HG03108 (cell line): ENCODE measurements around the gene UCP2.
A peak's percentile ranks its signal among the peaks of the same experiment; 100 is the strongest.

Experiments used
- ATAC-seq: cut with Tn5 transposase; IDR thresholded peaks from one replicate; pipeline ENCODE4 v1.9.1; 2021; ENCODE audit warnings: moderate library complexity; ENCODE audit not compliant: unreplicated experiment

UCP2 gene, protein sequence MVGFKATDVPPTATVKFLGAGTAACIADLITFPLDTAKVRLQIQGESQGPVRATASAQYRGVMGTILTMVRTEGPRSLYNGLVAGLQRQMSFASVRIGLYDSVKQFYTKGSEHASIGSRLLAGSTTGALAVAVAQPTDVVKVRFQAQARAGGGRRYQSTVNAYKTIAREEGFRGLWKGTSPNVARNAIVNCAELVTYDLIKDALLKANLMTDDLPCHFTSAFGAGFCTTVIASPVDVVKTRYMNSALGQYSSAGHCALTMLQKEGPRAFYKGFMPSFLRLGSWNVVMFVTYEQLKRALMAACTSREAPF

GRCh38 chr11:73982595-73982989, at the start of gene UCP2:
UCP2 (minus strand) TSS chr11:73982843; CDS start chr11:73978378, 4,465 bp downstream.
- ATAC-seq: peak; percentile 36

- no peak for ATAC-seq
Measured at GRCh38 chr11:74030723-74031676, 48.4 kb upstream of the UCP2 start.

GRCh38 chr11:74025467-74026166, 43.0 kb upstream of the UCP2 start:
- ATAC-seq: no peak

DNA sequence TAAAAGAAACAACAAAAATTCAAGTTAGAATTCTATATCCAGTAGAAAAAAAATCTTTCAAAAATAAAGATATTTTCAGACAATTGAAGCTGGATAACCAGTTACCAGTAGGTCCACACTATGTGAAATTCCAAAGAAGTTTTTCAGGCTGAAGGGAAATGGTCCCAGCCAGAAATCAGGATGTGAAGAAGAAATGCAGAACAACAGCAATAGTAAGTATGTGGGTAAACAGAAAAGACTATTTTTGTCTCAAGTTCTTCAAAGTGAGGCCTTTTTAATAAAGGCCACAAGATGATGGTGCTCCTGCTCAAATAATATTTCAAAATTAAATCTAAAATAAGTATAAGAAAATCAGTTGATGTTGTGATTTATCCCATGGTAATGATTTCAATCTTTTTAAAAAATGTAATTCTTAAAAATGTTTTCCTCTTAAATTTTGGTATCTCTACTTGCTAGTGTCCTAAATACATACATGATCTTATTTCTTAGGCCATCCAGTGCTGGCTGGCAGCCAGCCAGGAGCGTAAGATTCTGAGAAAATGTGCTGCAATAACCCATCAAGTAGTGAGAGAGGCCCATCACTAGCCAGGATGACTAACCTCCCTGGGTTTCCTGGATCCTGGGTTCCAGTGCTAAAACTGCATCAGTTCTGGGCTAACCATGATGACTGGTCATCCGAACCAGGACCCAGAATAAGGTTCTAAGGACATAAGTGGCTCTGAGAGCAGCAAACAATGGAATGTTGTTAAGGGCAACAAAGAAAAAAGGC, 41.8 kb upstream of the UCP2 start:
- ATAC-seq: no peak

DNA sequence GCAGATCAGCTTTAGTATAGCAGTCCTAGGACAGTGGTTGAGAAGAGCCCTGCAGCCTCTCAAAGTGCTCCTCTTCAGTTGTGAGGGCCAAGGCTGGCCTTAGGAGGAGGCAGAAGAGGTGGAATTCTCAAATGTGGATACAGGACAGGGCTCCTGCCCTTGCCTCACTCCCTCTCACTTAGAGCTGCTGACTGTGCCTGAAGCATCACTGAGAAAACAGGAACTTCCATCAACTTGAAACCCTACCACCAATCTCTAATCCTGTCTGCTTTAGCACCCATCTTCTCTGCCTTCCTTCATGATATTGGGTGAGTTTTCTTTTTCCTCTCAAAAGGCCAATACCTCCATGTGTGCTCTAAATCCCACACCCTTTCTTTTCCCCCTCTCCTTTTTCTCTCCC, 40.6 kb upstream of the UCP2 start:
- ATAC-seq: no peak

GRCh38 chr11:74022546-74022945, 39.9 kb upstream of the UCP2 start:
- no peak for ATAC-seq

- ATAC-seq: no peak
Measured at GRCh38 chr11:74021998-74022397, 39.4 kb upstream of the UCP2 start.

DNA sequence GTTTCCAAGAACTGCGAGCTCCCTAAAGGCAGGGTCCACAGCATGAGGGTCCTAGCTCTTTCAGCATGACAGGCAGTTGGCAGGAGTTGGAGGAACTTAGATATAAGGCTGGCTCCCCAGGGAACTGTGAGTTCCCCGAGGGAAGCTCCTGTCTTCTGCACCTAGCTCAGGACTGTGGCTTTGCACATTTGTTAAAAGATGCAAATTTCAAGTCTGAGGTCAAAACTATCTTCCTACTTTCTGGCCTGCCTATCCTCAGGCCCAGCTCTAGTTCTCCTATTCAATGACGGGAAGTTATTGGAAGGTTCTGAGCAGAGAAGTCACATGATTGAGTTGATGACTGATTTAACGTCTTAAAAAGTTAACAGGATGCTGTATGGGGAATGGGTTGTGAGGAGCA, 37.9 kb upstream of the UCP2 start:
- peak; percentile 50 for ATAC-seq

DNA sequence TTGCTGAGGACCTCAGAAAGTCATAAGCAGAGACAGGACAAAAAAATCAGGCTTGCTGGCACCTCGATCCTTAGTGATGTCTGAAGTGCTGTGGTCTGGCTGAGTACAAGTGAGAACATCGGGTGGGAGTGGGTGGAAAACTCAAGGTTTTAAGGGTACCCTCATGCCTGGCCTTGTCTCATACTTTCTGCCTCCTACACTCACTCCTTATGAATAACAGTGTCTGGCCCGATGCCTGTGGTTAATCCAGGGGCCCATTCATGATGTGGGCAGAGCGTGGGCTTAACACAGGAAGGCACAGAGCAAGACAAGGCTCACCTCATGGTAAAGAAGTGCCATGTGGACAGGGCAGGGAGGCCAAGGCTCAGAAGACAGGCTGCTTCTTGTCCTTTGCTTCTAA, 37.2 kb upstream of the UCP2 start:
- ATAC-seq: no peak

GRCh38 chr11:74019104-74019738, 36.6 kb upstream of the UCP2 start:
- ATAC-seq: no peak

- no peak for ATAC-seq
Measured at GRCh38 chr11:74018331-74019005, 35.8 kb upstream of the UCP2 start.

GRCh38 chr11:74017631-74018030, 35.0 kb upstream of the UCP2 start:
- no peak for ATAC-seq

DNA sequence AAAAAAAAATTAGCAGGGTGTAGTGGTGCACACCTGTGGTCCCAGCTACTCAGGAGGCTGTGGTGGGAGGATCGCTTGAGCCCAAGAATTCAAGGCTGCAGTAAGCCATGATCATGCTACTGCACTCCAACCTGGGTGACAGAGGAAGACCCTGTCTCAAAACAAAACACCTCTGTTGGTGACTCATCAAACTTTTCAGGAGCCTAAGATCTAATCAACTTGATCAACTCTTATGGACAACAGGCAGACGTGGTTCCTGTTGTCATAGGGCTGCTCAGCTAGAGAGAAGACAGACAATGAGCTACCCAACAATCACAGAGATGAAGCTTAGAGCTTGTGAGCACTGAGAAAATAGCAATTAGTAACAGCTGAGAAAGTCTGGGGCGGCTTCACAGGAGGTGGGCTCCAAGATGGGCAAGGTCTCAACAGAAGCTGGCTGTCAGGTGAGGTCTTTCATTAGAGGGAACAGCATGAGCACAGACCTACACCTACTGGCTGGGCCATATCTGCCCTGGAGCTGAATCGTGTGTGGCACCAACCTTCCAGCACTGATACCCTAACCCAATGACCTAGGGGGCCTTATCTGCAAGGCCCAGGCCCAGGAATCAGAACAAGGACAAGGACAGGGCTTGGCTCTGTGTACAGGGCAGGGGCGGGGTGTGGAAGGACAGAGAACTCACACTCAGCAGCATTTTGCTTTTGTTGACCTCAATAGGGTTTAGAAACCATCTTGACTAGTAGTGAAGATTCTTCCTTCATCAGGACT, 33.5 kb upstream of the UCP2 start:
- ATAC-seq: no peak

- no peak for ATAC-seq
Measured at GRCh38 chr11:74014880-74015279, 32.2 kb upstream of the UCP2 start.

GRCh38 chr11:74013141-74013540, 30.5 kb upstream of the UCP2 start:
- ATAC-seq: no peak

GRCh38 chr11:74012074-74012809, 29.6 kb upstream of the UCP2 start:
- no peak for ATAC-seq

DNA sequence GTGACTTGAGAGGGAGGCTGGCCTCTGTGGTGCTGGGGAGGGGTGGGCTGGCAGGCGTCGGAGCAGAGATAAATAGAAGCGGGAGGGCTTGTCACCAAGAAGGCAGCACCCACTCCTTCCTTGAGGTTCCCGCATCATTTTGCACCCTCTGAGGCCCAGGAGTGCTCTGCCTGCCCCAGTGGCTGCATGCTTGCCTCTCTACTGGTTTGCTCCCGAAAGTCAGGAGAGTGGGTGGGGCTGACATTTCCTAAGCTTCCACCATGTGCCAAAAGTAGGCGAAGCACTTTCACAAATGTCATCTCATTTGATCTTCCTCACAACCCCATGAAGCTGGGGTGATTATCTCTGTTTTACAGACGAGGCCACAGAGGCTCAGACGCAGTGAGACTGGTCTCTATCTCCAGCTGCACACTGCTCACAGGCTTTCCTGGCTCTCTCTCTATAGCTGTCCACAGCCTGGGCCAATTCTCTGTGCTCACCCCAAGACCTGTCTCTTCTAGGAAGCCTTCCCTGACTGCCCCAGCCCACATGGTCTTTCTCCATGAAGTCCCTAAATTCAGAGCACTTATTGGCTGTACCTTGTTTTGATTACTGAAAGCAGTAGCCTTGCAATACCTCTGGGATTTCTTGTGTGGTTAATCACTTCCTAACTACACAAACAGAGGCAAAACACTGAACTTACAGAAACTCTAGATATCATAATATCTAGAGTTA, 28.9 kb upstream of the UCP2 start:
- ATAC-seq: peak; percentile 85
